Measurements from ENCODE around the gene DNAAF3. TPM values are rescaled to one million over a fixed set of nuclear protein-coding genes. Genes with fewer than 3 reads are reported as not detected.

The DNAAF3 gene
- total RNA-seq, 1 experiment from 2014 or later = 0.45 TPM

DNA sequence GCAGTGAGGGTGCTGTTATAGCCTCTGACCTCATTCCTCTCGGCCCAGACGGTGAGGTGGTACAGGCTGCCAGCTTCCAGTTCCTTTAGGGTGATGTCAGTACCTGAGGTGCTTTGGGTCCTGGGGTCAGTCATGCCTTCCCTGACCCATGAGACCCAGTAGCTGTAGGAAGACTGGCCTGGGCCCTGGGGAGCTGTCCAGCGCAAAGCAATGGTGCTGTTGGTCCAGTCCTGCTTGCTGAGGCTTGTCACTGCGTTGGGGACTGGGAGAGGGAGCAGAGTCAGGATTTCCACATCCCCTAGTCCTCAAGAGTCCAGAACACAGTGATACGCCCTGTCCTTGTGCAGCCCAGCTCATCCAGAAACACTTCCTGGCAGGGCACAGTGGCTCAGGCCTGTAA, 32.2 kb upstream of the DNAAF3 start:
- no peaks in the 10 kb centered on the region for H3K4me1 Mint-ChIP-seq (ENCODE audit: low read depth, unreplicated experiment)
- H3K27ac Mint-ChIP-seq (ENCODE audit: unreplicated experiment) = no peak overlapping the region
- POLR2A ChIA-PET = no interaction called here
- no TSS peak for BruUV-seq (replicated peaks)
- Histone ChIP-seq H3K36me3 (ENCODE audit: control insufficient read depth, insufficient read depth, low read length) (no peaks in the 10 kb centered on the region), H3K27me3 (replicated peaks; ENCODE audit: control insufficient read depth, insufficient read depth, low read length) (no peaks in the 10 kb centered on the region), H3K9me3 (no peaks in the 10 kb centered on the region), H3K4me3 (ENCODE audit: low read depth, low read length) (no peak overlapping the region), H3K4me1 (no peaks in the 10 kb centered on the region)
- H3K9me3 Mint-ChIP-seq (ENCODE audit: unreplicated experiment) = no peaks in the 10 kb centered on the region
- CTCF ChIA-PET = no interaction called here
- no peak for DNase-seq
- TF ChIP-seq, protein P1, sequence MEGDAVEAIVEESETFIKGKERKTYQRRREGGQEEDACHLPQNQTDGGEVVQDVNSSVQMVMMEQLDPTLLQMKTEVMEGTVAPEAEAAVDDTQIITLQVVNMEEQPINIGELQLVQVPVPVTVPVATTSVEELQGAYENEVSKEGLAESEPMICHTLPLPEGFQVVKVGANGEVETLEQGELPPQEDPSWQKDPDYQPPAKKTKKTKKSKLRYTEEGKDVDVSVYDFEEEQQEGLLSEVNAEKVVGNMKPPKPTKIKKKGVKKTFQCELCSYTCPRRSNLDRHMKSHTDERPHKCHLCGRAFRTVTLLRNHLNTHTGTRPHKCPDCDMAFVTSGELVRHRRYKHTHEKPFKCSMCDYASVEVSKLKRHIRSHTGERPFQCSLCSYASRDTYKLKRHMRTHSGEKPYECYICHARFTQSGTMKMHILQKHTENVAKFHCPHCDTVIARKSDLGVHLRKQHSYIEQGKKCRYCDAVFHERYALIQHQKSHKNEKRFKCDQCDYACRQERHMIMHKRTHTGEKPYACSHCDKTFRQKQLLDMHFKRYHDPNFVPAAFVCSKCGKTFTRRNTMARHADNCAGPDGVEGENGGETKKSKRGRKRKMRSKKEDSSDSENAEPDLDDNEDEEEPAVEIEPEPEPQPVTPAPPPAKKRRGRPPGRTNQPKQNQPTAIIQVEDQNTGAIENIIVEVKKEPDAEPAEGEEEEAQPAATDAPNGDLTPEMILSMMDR (IDR thresholded peaks at IDR 0.05; ENCODE audit: insufficient read depth in 1 of 2, low read depth in 1 of 2, low read length in 1 of 2, severe bottlenecking in 1 of 2, unreplicated experiment in 1 of 2) = no peak
- H3K36me3 Mint-ChIP-seq (ENCODE audit: insufficient read depth, unreplicated experiment) = no peaks in the 10 kb centered on the region
- no peak overlapping the region for H3K4me3 Mint-ChIP-seq (ENCODE audit: unreplicated experiment)
- H3K27me3 Mint-ChIP-seq (ENCODE audit: insufficient read depth, unreplicated experiment) = no peaks in the 10 kb centered on the region
- intact Hi-C loops (cut with micrococcal nuclease; ENCODE audit: unreplicated experiment) = no loop called here

DNA sequence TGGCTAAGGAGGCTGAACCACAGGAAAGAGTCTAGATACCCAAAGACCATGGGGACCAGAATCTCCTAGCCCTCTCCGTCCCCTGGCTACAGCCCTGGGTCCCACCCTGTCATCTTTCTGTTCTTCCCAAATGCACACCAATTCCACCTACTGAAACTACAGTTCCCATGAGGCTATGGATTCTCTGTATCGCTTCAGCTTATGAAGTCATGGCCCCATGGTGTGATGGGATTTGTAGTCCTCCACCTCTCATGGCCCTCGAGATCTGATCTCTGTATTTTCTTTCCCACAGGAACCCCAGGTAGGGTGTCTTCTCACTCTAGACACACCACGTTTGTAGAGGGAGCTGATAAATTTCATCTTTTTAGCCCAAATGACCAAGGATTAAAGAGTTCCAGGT, 31.1 kb upstream of the DNAAF3 start:
- no peak for DNase-seq
- no peaks in the 10 kb centered on the region for H3K36me3 ChIP-seq (ENCODE audit: control insufficient read depth, insufficient read depth, low read length)
- Mint-ChIP-seq H3K4me1 (ENCODE audit: low read depth, unreplicated experiment) (no peaks in the 10 kb centered on the region), H3K27me3 (ENCODE audit: insufficient read depth, unreplicated experiment) (no peaks in the 10 kb centered on the region), H3K36me3 (ENCODE audit: insufficient read depth, unreplicated experiment) (no peaks in the 10 kb centered on the region), H3K4me3 (ENCODE audit: unreplicated experiment) (no peak overlapping the region), H3K9me3 (ENCODE audit: unreplicated experiment) (no peaks in the 10 kb centered on the region), H3K27ac (ENCODE audit: unreplicated experiment) (no peak overlapping the region)
- no TSS peak for BruUV-seq (replicated peaks)
- no peaks in the 10 kb centered on the region for H3K4me1 ChIP-seq
- no peaks in the 10 kb centered on the region for H3K9me3 ChIP-seq
- TF ChIP-seq, protein P1 (IDR thresholded peaks at IDR 0.05; ENCODE audit: insufficient read depth in 1 of 2, low read depth in 1 of 2, low read length in 1 of 2, severe bottlenecking in 1 of 2, unreplicated experiment in 1 of 2) = no peak
- intact Hi-C loops (cut with micrococcal nuclease; ENCODE audit: unreplicated experiment) = no loop called here
- POLR2A ChIA-PET = no interaction called here
- CTCF ChIA-PET = interaction anchor here (0.8 kb wide), 1 partner anchor 32 kb away, joined by 3 read pairs; the partner anchor contains the start of gene DNAAF3
- H3K27me3 ChIP-seq (replicated peaks; ENCODE audit: control insufficient read depth, insufficient read depth, low read length) = no peaks in the 10 kb centered on the region
- H3K4me3 ChIP-seq (ENCODE audit: low read depth, low read length) = no peak overlapping the region

DNA sequence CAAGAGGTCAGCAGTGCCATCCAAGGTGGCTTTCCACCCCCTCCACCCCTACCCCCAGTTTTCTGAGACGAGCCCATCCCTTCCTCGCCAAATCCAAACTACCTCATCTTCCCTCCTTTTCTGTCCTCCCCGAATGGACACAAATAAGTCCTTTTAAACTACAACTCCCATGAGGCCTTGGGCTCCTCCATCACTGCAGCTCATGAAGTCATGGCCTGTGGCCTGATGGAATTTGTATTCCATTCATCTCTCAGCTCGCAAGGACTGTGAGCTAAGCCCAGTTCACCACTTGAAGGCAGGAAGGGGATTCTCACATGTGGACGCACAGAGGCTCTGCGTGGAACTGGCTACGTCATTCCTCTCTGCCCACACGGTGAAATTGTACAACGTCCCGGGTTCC, 30.4 kb upstream of the DNAAF3 start:
- no peak for DNase-seq
- Histone ChIP-seq H3K36me3 (ENCODE audit: control insufficient read depth, insufficient read depth, low read length) (no peaks in the 10 kb centered on the region), H3K4me3 (ENCODE audit: low read depth, low read length) (no peak overlapping the region), H3K9me3 (no peaks in the 10 kb centered on the region), H3K4me1 (no peaks in the 10 kb centered on the region), H3K27me3 (replicated peaks; ENCODE audit: control insufficient read depth, insufficient read depth, low read length) (no peaks in the 10 kb centered on the region)
- Mint-ChIP-seq H3K4me1 (ENCODE audit: low read depth, unreplicated experiment) (no peaks in the 10 kb centered on the region), H3K4me3 (ENCODE audit: unreplicated experiment) (no peak overlapping the region), H3K9me3 (ENCODE audit: unreplicated experiment) (no peaks in the 10 kb centered on the region), H3K27me3 (ENCODE audit: insufficient read depth, unreplicated experiment) (no peaks in the 10 kb centered on the region), H3K36me3 (ENCODE audit: insufficient read depth, unreplicated experiment) (no peaks in the 10 kb centered on the region), H3K27ac (ENCODE audit: unreplicated experiment) (no peak overlapping the region)
- ChIA-PET POLR2A (no interaction called here), CTCF (no interaction called here)
- TF ChIP-seq, protein P1 (IDR thresholded peaks at IDR 0.05; ENCODE audit: insufficient read depth in 1 of 2, low read depth in 1 of 2, low read length in 1 of 2, severe bottlenecking in 1 of 2, unreplicated experiment in 1 of 2) = no peak
- intact Hi-C loops (cut with micrococcal nuclease; ENCODE audit: unreplicated experiment) = no loop called here
- no TSS peak for BruUV-seq (replicated peaks)
